Spleen (tissue), 11 donors: Measurements from ENCODE around the gene PRKRIP1. TPM values are rescaled to one million over a fixed set of nuclear protein-coding genes. Genes with fewer than 3 reads are reported as not detected.

Experiments used
- DNase-seq: peaks from one replicate; pipeline ENCODE4 v3.0.0-alpha.2; 2020
- H3K27ac ChIP-seq, 8 donors: fragments of 200-600 bp; sonication (generic) in 7 of 8; 1 replicate in 4 of 8; 2 replicates in 4 of 8; pipeline versions ENCODE4 v1.5.0 to v1.8.0; 2016 to 2021; ENCODE audit warnings: inconsistent platforms in 4 of 8, mild to moderate bottlenecking in 4 of 8, moderate library complexity in 1 of 8
- H3K27me3 ChIP-seq, 7 donors: fragments of 200-600 bp; sonication (generic) in 6 of 7; replicated peaks in 1 of 7; 1 replicate in 4 of 7; 2 replicates in 3 of 7; pipeline versions ENCODE4 v1.5.0 to v1.8.0; 2016 to 2021; ENCODE audit warnings: inconsistent platforms in 3 of 7, mild to moderate bottlenecking in 1 of 7
- H3K36me3 ChIP-seq, 6 donors: fragments of 200-600 bp; sonication (generic) in 5 of 6; 1 replicate in 4 of 6; 2 replicates in 2 of 6; pipeline versions ENCODE4 v1.5.0 to v1.8.0; 2016 to 2021; ENCODE audit warnings: inconsistent platforms in 2 of 6
- H3K4me1 ChIP-seq, 6 donors: fragments of 200-600 bp; sonication (generic) in 5 of 6; 1 replicate in 3 of 6; 2 replicates in 3 of 6; pipeline versions ENCODE4 v1.5.0 to v1.8.0; 2016 to 2021; ENCODE audit warnings: inconsistent platforms in 3 of 6
- H3K4me3 ChIP-seq, 8 donors: fragments of 200-600 bp; sonication (generic) in 7 of 8; 1 replicate in 4 of 8; 2 replicates in 4 of 8; pipeline versions ENCODE4 v1.5.0 to v1.8.0; 2016 to 2021; ENCODE audit warnings: inconsistent platforms in 4 of 8, mild to moderate bottlenecking in 4 of 8, moderate library complexity in 2 of 8
- H3K9me3 ChIP-seq, 8 donors: fragments of 200-600 bp; sonication (generic) in 7 of 8; 1 replicate in 4 of 8; 2 replicates in 4 of 8; pipeline versions ENCODE4 v1.5.0 to v1.8.0; 2016 to 2021; ENCODE audit warnings: inconsistent platforms in 4 of 8
- CTCF ChIP-seq, 11 experiments: fragments of 200-600 bp in 7 of 11; fragments of 450-650 bp in 4 of 11; sonication (generic) in 4 of 11; IDR thresholded peaks in 8 of 11; conservative IDR thresholded peaks in 3 of 11; 1 replicate in 7 of 11; 2 replicates in 4 of 11; pipeline versions ENCODE4 v1.4.0 to v1.8.0; 2016 to 2021; ENCODE audit warnings: antibody characterized with exemption in 11 of 11, inconsistent platforms in 4 of 11, mild to moderate bottlenecking in 1 of 11
- POLR2A ChIP-seq, 3 donors: fragments of 450-650 bp; IDR thresholded peaks; one replicate each; pipeline ENCODE4 v1.5.1; 2017; ENCODE audit warnings: antibody characterized with exemption in 3 of 3, mild to moderate bottlenecking in 1 of 3
- POLR2AphosphoS5 ChIP-seq, 3 donors: sonication (generic); formaldehyde crosslinking; IDR thresholded peaks; one replicate each; pipeline ENCODE4 v1.5.1; 2017; ENCODE audit warnings: antibody characterized with exemption in 3 of 3
- WGBS, 5 donors: extraction: QIAGEN DNeasy Blood & Tissue Kit in 3 of 5; methylation state at CpG; one replicate each; pipeline versions ENCODE4 v1.1.5 to v1.1.7; 2013 to 2018; 5-methylcytosine and 5-hydroxymethylcytosine counted together
- intact Hi-C: fragments of 100-400 bp; cut with DNase I; formaldehyde crosslinking; loops from one replicate; pipeline ENCODE4 v1.15.0; 2023; ENCODE audit warnings: low total_unique reads
- polyA plus RNA-seq, 3 donors: library from polyadenylated mRNA; stranded (reverse); fragments of 200-250 nt; gene quantifications; one replicate each; pipeline ENCODE4 v1.2.1, GENCODE V29; 2013
- total RNA-seq, 7 donors: library from RNA; depleted of rRNA in 3 of 7; stranded (reverse); fragments of >200 nt in 3 of 7; fragmentation: NEBNext Ultra II Directional in 4 of 7; extraction: Animal tissue kit (Norgen Biotek cat#: 25700) in 4 of 7; gene quantifications; one replicate each; pipeline versions ENCODE4 v1.1.0 to v1.2.1, GENCODE V29; 2016 to 2021
- donor health status: healthy with polysubstance abuse.
- donor health status: DM: no; HTN: no; CAD: no; lungs with moderate emphysema.
- donor health status: DM: no; HTN: no; CAD: no.
- donor health status: Bipolar disorder and iron deficiency.
- donor health status: healthy.
- donor health status: DM: no; HTN: no; CAD: no.
- donor health status: DM: yes; HTN: yes; CAD: no.

The PRKRIP1 gene
- total and polyA plus RNA-seq, 10 donors: 25.0 to 45.7 (median 30.4) TPM

- H3K4me1 ChIP-seq: peaks cover 27 to 81% (median 53%) of the 10 kb centered on the region in 6 donors
- DNase-seq: peak; percentile 86
- H3K4me3 ChIP-seq: no peak overlapping the region
- TF ChIP-seq POLR2AphosphoS5 (IDR thresholded peaks at IDR 0.05) (peak in 2 of 3 donors; percentile 15 to 73), POLR2A (IDR thresholded peaks at IDR 0.05) (no peak), CTCF (IDR thresholded peaks at IDR 0.05 in 8 of 11, conservative IDR thresholded peaks at IDR 0.05 in 3 of 11) (peak; percentile 45 to 71 (median 58))
- peaks cover 0 to 7% (median 2%) of the 10 kb centered on the region in 8 donors for H3K9me3 ChIP-seq
- H3K27me3 ChIP-seq: no peaks in the 10 kb centered on the region
- intact Hi-C loops: no loop called here
- H3K36me3 ChIP-seq: peaks cover 0 to 96% (median 43%) of the 10 kb centered on the region in 6 donors
- 49 to 62% (median 58%) methylated on average over 6 of the region's 6 CpGs for WGBS, 5 donors
- H3K27ac ChIP-seq: peak overlapping the region in 3 of 8 donors; percentile 9 to 56 (median 35)
These were observed 16.4 kb downstream of the PRKRIP1 start for GRCh38 chr7:102412548-102412947.

GRCh38 chr7:102413091-102413490 is 16.9 kb downstream of the PRKRIP1 start:
- intact Hi-C loops: no loop called here
- Histone ChIP-seq H3K9me3 (peaks cover 0 to 7% (median 2%) of the 10 kb centered on the region in 8 donors), H3K4me3 (no peak overlapping the region), H3K4me1 (peaks cover 29 to 81% (median 57%) of the 10 kb centered on the region in 6 donors), H3K36me3 (peaks cover 0 to 96% (median 37%) of the 10 kb centered on the region in 6 donors), H3K27me3 (no peaks in the 10 kb centered on the region), H3K27ac (peak overlapping the region in 3 of 8 donors; percentile 9 to 56 (median 35))
- no peak for DNase-seq
- 82 to 99% (median 88%) methylated on average over 3 to 5 of the region's 5 CpGs for WGBS, 5 donors
- TF ChIP-seq POLR2A (IDR thresholded peaks at IDR 0.05) (no peak), POLR2AphosphoS5 (IDR thresholded peaks at IDR 0.05) (peak in 1 of 3 donors; percentile 0)

- Histone ChIP-seq H3K4me3 (no peak overlapping the region), H3K27ac (no peak overlapping the region), H3K36me3 (peaks cover 0 to 96% (median 34%) of the 10 kb centered on the region in 6 donors), H3K9me3 (peaks cover 0 to 7% (median 2%) of the 10 kb centered on the region in 8 donors), H3K4me1 (peaks cover 31 to 81% (median 57%) of the 10 kb centered on the region in 6 donors), H3K27me3 (no peaks in the 10 kb centered on the region)
- TF ChIP-seq CTCF (IDR thresholded peaks at IDR 0.05 in 8 of 11, conservative IDR thresholded peaks at IDR 0.05 in 3 of 11): no peak
- TF ChIP-seq POLR2AphosphoS5 (IDR thresholded peaks at IDR 0.05): no peak
- no peak for TF ChIP-seq POLR2A (IDR thresholded peaks at IDR 0.05)
- intact Hi-C loops: no loop called here
- no peak for DNase-seq
- 91 to 98% (median 95%) methylated on average over 4 of the region's 4 CpGs for WGBS, 5 donors
These were observed 17.4 kb downstream of the PRKRIP1 start for GRCh38 chr7:102413611-102414010.

GRCh38 chr7:102415685-102416225 is 19.6 kb downstream of the PRKRIP1 start:
- Histone ChIP-seq H3K27ac (peak overlapping the region; percentile 75 to 99 (median 86)), H3K36me3 (peaks cover 0 to 86% (median 17%) of the 10 kb centered on the region in 6 donors), H3K4me1 (peaks cover 34 to 92% (median 74%) of the 10 kb centered on the region in 6 donors), H3K4me3 (peak overlapping the region in 1 of 8 donors; percentile 52), H3K9me3 (no peaks in the 10 kb centered on the region), H3K27me3 (no peaks in the 10 kb centered on the region)
- DNase-seq: peak; percentile 92
- intact Hi-C loops: no loop called here
- 19 to 33% (median 27%) methylated on average over 12 of the region's 12 CpGs for whole genome bisulfite sequencing, 5 donors
- TF ChIP-seq POLR2AphosphoS5 (IDR thresholded peaks at IDR 0.05): peak; percentile 71 to 85 (median 77)
- no peak for TF ChIP-seq CTCF (IDR thresholded peaks at IDR 0.05 in 8 of 11, conservative IDR thresholded peaks at IDR 0.05 in 3 of 11)
- no peak for TF ChIP-seq POLR2A (IDR thresholded peaks at IDR 0.05)
